ENCODE data around the gene NFYC.
A peak's percentile ranks its signal among the peaks of the same experiment; 100 is the strongest.

NFYC gene

DNA sequence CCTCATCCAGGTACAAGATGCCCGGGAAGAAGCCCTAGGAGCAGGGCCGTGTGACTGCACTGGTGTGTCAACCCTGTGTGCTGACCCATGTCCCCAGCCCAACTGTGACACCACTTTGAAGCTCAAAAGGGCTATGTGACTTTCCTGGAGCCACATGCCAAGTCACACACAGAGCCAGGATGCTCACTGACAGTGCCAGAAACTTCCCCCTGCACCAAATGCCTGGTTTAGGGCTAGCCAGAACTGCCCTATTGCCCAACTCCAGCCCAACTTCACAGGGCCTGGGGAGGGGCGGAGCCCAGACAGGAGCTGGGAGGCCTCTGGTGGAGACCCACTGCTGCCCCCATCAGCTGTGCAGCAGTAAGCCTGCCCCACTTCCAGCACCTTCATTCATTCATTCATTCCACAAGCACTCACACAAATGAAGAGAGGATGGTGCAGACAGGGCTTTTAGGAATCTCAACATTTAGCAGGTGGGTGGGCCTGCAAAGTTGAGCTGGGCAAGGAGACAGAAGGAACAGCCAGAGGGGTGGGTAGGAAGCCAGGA lies 128.8 kb downstream of the NFYC start:
- peaks cover 0 to 53% (median 36%) of the 10 kb centered on the region in 4 donors for H3K4me1 ChIP-seq
- H3K27me3 ChIP-seq, result no peaks in the 10 kb centered on the region
- peak; percentile 19 to 26 for TF ChIP-seq CTCF (IDR thresholded peaks at IDR 0.05)
- peak overlapping the region; percentile 29 to 61 for H3K27ac ChIP-seq
- H3K36me3 ChIP-seq, result peaks cover 0 to 4% (median 0%) of the 10 kb centered on the region in 3 donors
- H3K4me3 ChIP-seq, result no peak overlapping the region
- intact Hi-C loops (cut with DNase I; ENCODE audit: low total_unique reads), result no loop called here
- peak; percentile 35 to 82 for DNase-seq
- no peaks in the 10 kb centered on the region for H3K9me3 ChIP-seq

Measured in tibial artery (tissue), 4 donors.